ENCODE results near the gene TMEM255A.

Gene TMEM255A

GRCh38 chrX:120223374-120223773 lies 87.9 kb downstream of the TMEM255A start:
- no peaks in the 10 kb centered on the region for H3K36me3 Mint-ChIP-seq (ENCODE audit: low read depth)
- H3K4me1 Mint-ChIP-seq (ENCODE audit: low read depth), result no peaks in the 10 kb centered on the region
- H3K27ac Mint-ChIP-seq, result no peak overlapping the region
- H3K9me3 Mint-ChIP-seq, result no peaks in the 10 kb centered on the region
- no peaks in the 10 kb centered on the region for H3K27me3 Mint-ChIP-seq (ENCODE audit: low read depth)
- H3K4me3 Mint-ChIP-seq, result no peak overlapping the region

- H3K27ac Mint-ChIP-seq, result no peak overlapping the region
- no peaks in the 10 kb centered on the region for H3K4me1 Mint-ChIP-seq (ENCODE audit: low read depth)
- H3K4me3 Mint-ChIP-seq, result no peak overlapping the region
- no peaks in the 10 kb centered on the region for H3K36me3 Mint-ChIP-seq (ENCODE audit: low read depth)
- H3K27me3 Mint-ChIP-seq (ENCODE audit: low read depth), result peaks cover 10% of the 10 kb centered on the region
- no peaks in the 10 kb centered on the region for H3K9me3 Mint-ChIP-seq
Observed at GRCh38 chrX:120213438-120214265, 97.6 kb downstream of the TMEM255A start.
